Urinary bladder (tissue), 4 donors: Measurements from ENCODE around the gene PROSER1. TPM values are rescaled to one million over a fixed set of nuclear protein-coding genes. Genes with fewer than 3 reads are reported as not detected.

Source experiments
- DNase-seq: peaks from one replicate; pipeline ENCODE4 v3.0.0-alpha.2; 2015; ENCODE audit errors: extremely low spot score
- H3K27ac ChIP-seq: one replicate; pipeline ENCODE4 v1.5.1; 2013; ENCODE audit warnings: low read depth, mild to moderate bottlenecking, moderate library complexity
- H3K36me3 ChIP-seq: one replicate; pipeline ENCODE4 v1.6.1; 2013; ENCODE audit warnings: mild to moderate bottlenecking, moderate library complexity; ENCODE audit not compliant: insufficient read depth
- H3K4me1 ChIP-seq: one replicate; pipeline ENCODE4 v1.6.1; 2013; ENCODE audit warnings: mild to moderate bottlenecking, moderate library complexity; ENCODE audit not compliant: insufficient read depth
- H3K4me3 ChIP-seq: one replicate; pipeline ENCODE4 v1.5.1; 2013; ENCODE audit warnings: low read depth, low read length
- WGBS: extraction: QIAGEN DNeasy Blood & Tissue Kit; methylation state at CpG from one replicate; pipeline ENCODE4 v1.1.7; 2013; 5-methylcytosine and 5-hydroxymethylcytosine counted together
- polyA plus RNA-seq: library from polyadenylated mRNA; stranded (reverse); fragments of 200-250 nt; gene quantifications from one replicate; pipeline ENCODE4 v1.2.3, GENCODE V29; 2013
- total RNA-seq: library from RNA; depleted of rRNA; stranded (reverse); fragments of >200 nt; gene quantifications from one replicate; pipeline ENCODE4 v1.2.3, GENCODE V29; 2014
- donor health status: healthy with polysubstance abuse.
- donor health status: healthy.

Gene PROSER1
- total and polyA plus RNA-seq, 2 donors, result 8.1 to 33.8 TPM

GRCh38 chr13:39040206-39040605 lies 2.3 kb upstream of the PROSER1 start:
- no peak overlapping the region for H3K27ac ChIP-seq
- WGBS, result 64% methylated on average over 1 of the region's 1 CpG
- H3K4me1 ChIP-seq, result peaks cover 3% of the 10 kb centered on the region
- no peak overlapping the region for H3K4me3 ChIP-seq
- no peaks in the 10 kb centered on the region for H3K36me3 ChIP-seq
- DNase-seq, result no peak

- peak overlapping the region; percentile 87 for H3K4me3 ChIP-seq
- H3K27ac ChIP-seq, result peak overlapping the region; percentile 10
- peaks cover 3% of the 10 kb centered on the region for H3K4me1 ChIP-seq
- 25% methylated on average over 7 of the region's 7 CpGs for WGBS
- H3K36me3 ChIP-seq, result no peaks in the 10 kb centered on the region
- DNase-seq, result no peak
Measured at GRCh38 chr13:39039041-39039440, 1.2 kb upstream of the PROSER1 start.

- H3K27ac ChIP-seq, result peak overlapping the region; percentile 68
- WGBS, result under 1% methylated on average over 15 of the region's 15 CpGs
- H3K4me3 ChIP-seq, result peak overlapping the region; percentile 87
- DNase-seq, result no peak
- no peaks in the 10 kb centered on the region for H3K36me3 ChIP-seq
- peaks cover 3% of the 10 kb centered on the region for H3K4me1 ChIP-seq
Measured at GRCh38 chr13:39038569-39039030, 711 bp upstream of the PROSER1 start.

- no peak for DNase-seq
- peak overlapping the region; percentile 87 for H3K4me3 ChIP-seq
- H3K4me1 ChIP-seq, result peaks cover 3% of the 10 kb centered on the region
- H3K27ac ChIP-seq, result peak overlapping the region; percentile 48
- WGBS, result under 1% methylated on average over 39 of the region's 39 CpGs
- no peaks in the 10 kb centered on the region for H3K36me3 ChIP-seq
Measured at GRCh38 chr13:39037410-39037879, 444 bp downstream of the PROSER1 start.

- H3K36me3 ChIP-seq, result no peaks in the 10 kb centered on the region
- DNase-seq, result no peak
- peaks cover 3% of the 10 kb centered on the region for H3K4me1 ChIP-seq
- WGBS, result 4% methylated on average over 9 of the region's 9 CpGs
- H3K27ac ChIP-seq, result no peak overlapping the region
- peak overlapping the region; percentile 87 for H3K4me3 ChIP-seq
Measured at GRCh38 chr13:39036212-39036611, 1.7 kb downstream of the PROSER1 start.

- no peaks in the 10 kb centered on the region for H3K36me3 ChIP-seq
- H3K4me1 ChIP-seq, result peaks cover 3% of the 10 kb centered on the region
- no peak for DNase-seq
- no peak overlapping the region for H3K27ac ChIP-seq
- 26% methylated on average over 2 of the region's 2 CpGs for WGBS
- peak overlapping the region; percentile 22 for H3K4me3 ChIP-seq
Measured at GRCh38 chr13:39035799-39036198, 2.1 kb downstream of the PROSER1 start.

- H3K4me1 ChIP-seq, result peaks cover 3% of the 10 kb centered on the region
- no peak overlapping the region for H3K27ac ChIP-seq
- no peak for DNase-seq
- H3K4me3 ChIP-seq, result peak overlapping the region; percentile 22
- 45% methylated on average over 2 of the region's 2 CpGs for WGBS
- no peaks in the 10 kb centered on the region for H3K36me3 ChIP-seq
Measured at GRCh38 chr13:39035204-39035603, 2.7 kb downstream of the PROSER1 start.

- Histone ChIP-seq H3K36me3 (no peaks in the 10 kb centered on the region), H3K27ac (no peak overlapping the region), H3K4me3 (no peak overlapping the region), H3K4me1 (peaks cover 1% of the 10 kb centered on the region)
- no peak for DNase-seq
- 88% methylated on average over 1 of the region's 1 CpG for WGBS
Measured at GRCh38 chr13:39034085-39034484, 3.8 kb downstream of the PROSER1 start.

GRCh38 chr13:39032150-39032549 lies 5.7 kb downstream of the PROSER1 start:
- Histone ChIP-seq H3K27ac (no peak overlapping the region), H3K4me3 (no peak overlapping the region), H3K36me3 (no peaks in the 10 kb centered on the region), H3K4me1 (peaks cover 1% of the 10 kb centered on the region)
- no peak for DNase-seq
- WGBS, result 90% methylated on average over 1 of the region's 1 CpG

GRCh38 chr13:39025433-39025839 lies 12.5 kb downstream of the PROSER1 start:
- no peak for DNase-seq
- peaks cover 2% of the 10 kb centered on the region for H3K36me3 ChIP-seq
- H3K4me3 ChIP-seq, result no peak overlapping the region
- no peaks in the 10 kb centered on the region for H3K4me1 ChIP-seq
- WGBS, result 74% methylated on average over 2 of the region's 2 CpGs
- H3K27ac ChIP-seq, result no peak overlapping the region

GRCh38 chr13:39023761-39024160 lies 14.1 kb downstream of the PROSER1 start:
- peak; percentile 42 for DNase-seq
- no peak overlapping the region for H3K27ac ChIP-seq
- H3K36me3 ChIP-seq, result peaks cover 2% of the 10 kb centered on the region
- no peaks in the 10 kb centered on the region for H3K4me1 ChIP-seq
- H3K4me3 ChIP-seq, result no peak overlapping the region

GRCh38 chr13:39023316-39023715 lies 14.6 kb downstream of the PROSER1 start:
- WGBS, result 63% methylated on average over 2 of the region's 2 CpGs
- H3K4me3 ChIP-seq, result no peak overlapping the region

GRCh38 chr13:39020853-39021462 lies 16.9 kb downstream of the PROSER1 start:
- DNase-seq, result no peak
- Histone ChIP-seq H3K36me3 (no peaks in the 10 kb centered on the region), H3K4me1 (no peaks in the 10 kb centered on the region), H3K4me3 (no peak overlapping the region), H3K27ac (no peak overlapping the region)
- 87% methylated on average over 4 of the region's 4 CpGs for WGBS

More at GRCh38 chr13:39023316-39023715, 14.6 kb downstream of the PROSER1 start:
- Histone ChIP-seq H3K36me3 (peaks cover 2% of the 10 kb centered on the region), H3K4me1 (no peaks in the 10 kb centered on the region), H3K27ac (no peak overlapping the region)
- no peak for DNase-seq

- H3K27ac ChIP-seq, result no peak overlapping the region
- H3K4me3 ChIP-seq, result no peak overlapping the region
- WGBS, result 24% methylated on average over 2 of the region's 2 CpGs
- peaks cover 1% of the 10 kb centered on the region for H3K36me3 ChIP-seq
- DNase-seq, result no peak
- no peaks in the 10 kb centered on the region for H3K4me1 ChIP-seq
Measured at GRCh38 chr13:39016787-39017186, 21.1 kb downstream of the PROSER1 start.
